Gastroesophageal sphincter (tissue), 3 donors: ENCODE measurements around the gene MYH10.

Experiments
- CTCF ChIP-seq, 4 experiments: fragments of 200-600 bp in 2 of 4; fragments of 450-650 bp in 2 of 4; sonication (generic) in 1 of 4; IDR thresholded peaks; one replicate each; pipeline ENCODE4 v1.5.1; 2017 to 2019; ENCODE audit warnings: antibody characterized with exemption in 4 of 4, mild to moderate bottlenecking in 2 of 4, moderate library complexity in 2 of 4
- EP300 ChIP-seq: sonication (generic); formaldehyde crosslinking; IDR thresholded peaks from one replicate; pipeline ENCODE4 v1.6.1; 2017; ENCODE audit warnings: antibody characterized with exemption, mild to moderate bottlenecking
- POLR2A ChIP-seq, 2 donors: fragments of 450-650 bp; IDR thresholded peaks; one replicate each; pipeline ENCODE4 v1.6.1; 2017; ENCODE audit warnings: antibody characterized with exemption in 2 of 2, mild to moderate bottlenecking in 2 of 2, moderate library complexity in 1 of 2
- POLR2AphosphoS5 ChIP-seq: sonication (generic); formaldehyde crosslinking; IDR thresholded peaks from one replicate; pipeline ENCODE4 v1.6.1; 2017; ENCODE audit warnings: antibody characterized with exemption

DNA sequence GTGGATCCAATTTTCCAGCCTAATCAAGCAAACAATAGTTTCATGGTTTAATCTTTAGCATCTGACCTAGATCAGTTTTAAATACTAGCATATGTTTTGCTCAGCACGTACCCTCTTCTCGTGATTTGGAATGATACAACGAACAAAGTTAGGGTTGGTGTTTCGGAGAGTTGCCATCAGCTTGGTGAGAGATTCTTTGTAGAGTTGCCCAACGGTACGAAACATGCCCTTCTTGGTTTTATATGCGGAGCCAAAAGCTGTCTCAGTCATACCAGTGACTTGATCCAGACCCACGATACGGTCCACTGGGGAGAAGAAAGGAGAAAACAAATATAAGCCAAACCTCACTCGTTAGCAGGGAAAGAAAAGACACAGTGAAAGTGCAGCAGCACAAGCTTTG lies 109.5 kb downstream of the MYH10 start:
- TF ChIP-seq CTCF (IDR thresholded peaks at IDR 0.05) (no peak), POLR2A (IDR thresholded peaks at IDR 0.05) (no peak), POLR2AphosphoS5 (no peak), EP300 (no peak)
